ENCODE measurements around the gene MT1X. TPM values are rescaled to one million over a fixed set of nuclear protein-coding genes. Genes with fewer than 3 reads are reported as not detected.

MT1X gene
- total and polyA plus RNA-seq, 8 donors = 261 to 1,982 (median 646) TPM

DNA sequence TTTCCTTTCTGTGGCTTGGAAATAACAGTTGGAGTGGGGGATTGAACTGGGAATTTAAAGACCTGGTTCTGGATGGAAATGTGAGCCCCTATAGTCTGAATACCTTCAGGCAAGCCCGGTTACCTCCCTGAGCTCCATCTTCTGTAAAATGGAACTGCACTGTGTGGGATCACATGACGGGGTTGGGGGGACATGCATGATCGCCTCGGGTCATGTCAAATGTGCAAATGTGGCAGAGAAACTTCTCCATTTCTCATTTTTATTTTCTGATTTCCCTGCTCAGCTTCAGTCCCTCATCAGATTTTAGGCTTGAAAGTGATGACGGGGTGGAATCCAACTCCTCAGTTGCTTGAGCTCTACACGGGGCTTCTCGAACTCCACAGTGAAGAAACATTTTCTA is 29.1 kb upstream of the MT1X start:
- no peak overlapping the region for H3K4me3 ChIP-seq
- no peaks in the 10 kb centered on the region for H3K36me3 ChIP-seq
- TF ChIP-seq CTCF (IDR thresholded peaks at IDR 0.05) (no peak), EP300 (IDR thresholded peaks at IDR 0.05) (no peak)
- H3K27ac ChIP-seq = no peak overlapping the region
- DNase-seq = no peak
- no peaks in the 10 kb centered on the region for H3K9me3 ChIP-seq
- intact Hi-C loops (cut with DNase I; ENCODE audit: low total_unique reads) = no loop called here
- 81 to 89% (median 85%) methylated on average over 7 of the region's 7 CpGs for WGBS, 5 donors
- H3K4me1 ChIP-seq = peaks cover under 1 to 26% (median 12%) of the 10 kb centered on the region in 4 donors
- H3K27me3 ChIP-seq = peaks cover 0 to 24% (median 0%) of the 10 kb centered on the region in 3 donors

- peaks cover 0 to 43% (median 2%) of the 10 kb centered on the region in 3 donors for H3K27me3 ChIP-seq
- peak within 1 kb of the TSS; percentile 51 to 71 (median 58) for H3K4me3 ChIP-seq
- WGBS, 5 donors = 1 to 2% (median 1%) methylated on average over 21 to 46 of the region's 46 CpGs
- peaks cover 8 to 25% (median 20%) of the 10 kb centered on the region in 4 donors for H3K4me1 ChIP-seq
- H3K36me3 ChIP-seq = no peaks in the 10 kb centered on the region
- peak within 1 kb of the TSS; percentile 77 to 88 (median 86) for H3K27ac ChIP-seq
- no peaks in the 10 kb centered on the region for H3K9me3 ChIP-seq
- intact Hi-C loops (cut with DNase I; ENCODE audit: low total_unique reads) = no loop called here
- TF ChIP-seq EP300 (IDR thresholded peaks at IDR 0.05) (no peak), POLR2A (IDR thresholded peaks at IDR 0.05) (no peak), CTCF (IDR thresholded peaks at IDR 0.05) (no peak), POLR2AphosphoS5 (IDR thresholded peaks at IDR 0.05) (peak in 2 of 3 donors; percentile 75 to 80)
- DNase-seq = peak; percentile 95 to 98
Observed at GRCh38 chr16:56657555-56658326, 24.5 kb upstream of the MT1X start, which contains the start of gene MT1F. Gene MT1F, plus strand, starts transcription at chr16:56657959. Its CDS starts 100 bp downstream, at chr16:56658059.

GRCh38 chr16:56658327-56658875 is 23.9 kb upstream of the MT1X start:
- Histone ChIP-seq H3K4me3 (peak overlapping the region; percentile 51 to 71 (median 58)), H3K27me3 (peaks cover 0 to 50% (median 9%) of the 10 kb centered on the region in 3 donors), H3K4me1 (peaks cover 13 to 32% (median 27%) of the 10 kb centered on the region in 4 donors), H3K27ac (peak overlapping the region; percentile 75 to 88 (median 86)), H3K36me3 (no peaks in the 10 kb centered on the region), H3K9me3 (no peaks in the 10 kb centered on the region)
- DNase-seq = peak in 1 of 2 donors; percentile 66
- 14 to 29% (median 16%) methylated on average over 8 to 10 of the region's 10 CpGs for WGBS, 5 donors
- TF ChIP-seq EP300 (IDR thresholded peaks at IDR 0.05) (no peak), POLR2AphosphoS5 (IDR thresholded peaks at IDR 0.05) (no peak), CTCF (IDR thresholded peaks at IDR 0.05) (no peak), POLR2A (IDR thresholded peaks at IDR 0.05) (no peak)
- intact Hi-C loops (cut with DNase I; ENCODE audit: low total_unique reads) = no loop called here

GRCh38 chr16:56662357-56663354 is 19.6 kb upstream of the MT1X start:
- peak in 1 of 2 donors; percentile 66 for DNase-seq
- Histone ChIP-seq H3K9me3 (no peaks in the 10 kb centered on the region), H3K27me3 (peaks cover 0 to 80% (median 9%) of the 10 kb centered on the region in 3 donors), H3K4me3 (peak overlapping the region; percentile 12 to 28 (median 26)), H3K36me3 (no peaks in the 10 kb centered on the region), H3K4me1 (peaks cover 15 to 34% (median 29%) of the 10 kb centered on the region in 4 donors), H3K27ac (no peak overlapping the region)
- TF ChIP-seq POLR2A (IDR thresholded peaks at IDR 0.05) = no peak
- TF ChIP-seq CTCF (IDR thresholded peaks at IDR 0.05) = no peak
- no peak for TF ChIP-seq EP300 (IDR thresholded peaks at IDR 0.05)
- TF ChIP-seq POLR2AphosphoS5 (IDR thresholded peaks at IDR 0.05) = no peak
- intact Hi-C loops (cut with DNase I; ENCODE audit: low total_unique reads) = no loop called here
- WGBS, 5 donors = 16 to 31% (median 24%) methylated on average over 41 to 48 of the region's 48 CpGs

Data from stomach (tissue), 9 donors.